Smooth muscle cell (in vitro differentiated cells): ENCODE results near the gene CELF2. TPM values are rescaled to one million over a fixed set of nuclear protein-coding genes. Genes with fewer than 3 reads are reported as not detected.

Source experiments
- DNase-seq: peaks from one replicate; lab custom pipeline; 2025; ENCODE audit not compliant: unreplicated experiment; lab: John Stamatoyannopoulos, UW
- H2AFZ ChIP-seq: fragments of 200-600 bp; sonication (generic); 2 replicates; pipeline ENCODE4 v1.6.0; 2016; ENCODE audit warnings: antibody characterized with exemption, low read depth, mild to moderate bottlenecking
- H3F3A ChIP-seq: fragments of 200-600 bp; sonication (generic); 2 replicates; pipeline ENCODE4 v1.6.0; 2017; ENCODE audit warnings: antibody characterized with exemption, low read depth
- H3K27ac ChIP-seq: fragments of 200-600 bp; sonication (generic); 2 replicates; pipeline ENCODE4 v1.5.1; 2016; ENCODE audit warnings: low read depth, mild to moderate bottlenecking
- H3K27me3 ChIP-seq: fragments of 200-600 bp; sonication (generic); 2 replicates; pipeline ENCODE4 v1.6.1; 2016; ENCODE audit warnings: low read depth, mild to moderate bottlenecking
- H3K36me3 ChIP-seq: fragments of 200-600 bp; sonication (generic); 2 replicates; pipeline ENCODE4 v1.5.1; 2016; ENCODE audit warnings: low read depth
- H3K4me1 ChIP-seq: fragments of 200-600 bp; sonication (generic); 2 replicates; pipeline ENCODE4 v1.5.1; 2016; ENCODE audit warnings: low read depth
- H3K4me2 ChIP-seq: fragments of 200-600 bp; sonication (generic); 2 replicates; pipeline ENCODE4 v1.6.0; 2016; ENCODE audit warnings: mild to moderate bottlenecking
- H3K4me3 ChIP-seq: fragments of 200-600 bp; sonication (generic); 2 replicates; pipeline ENCODE4 v1.5.1; 2016; ENCODE audit warnings: mild to moderate bottlenecking
- H3K79me2 ChIP-seq: fragments of 200-600 bp; sonication (generic); 2 replicates; pipeline ENCODE4 v1.6.0; 2016; ENCODE audit warnings: low read depth, mild to moderate bottlenecking
- H3K9ac ChIP-seq: fragments of 200-600 bp; sonication (generic); 2 replicates; pipeline ENCODE4 v1.6.0; 2016; ENCODE audit warnings: low read depth
- H3K9me3 ChIP-seq: fragments of 200-600 bp; sonication (generic); replicated peaks from 2 replicates; pipeline ENCODE4 v1.5.1; 2016; ENCODE audit warnings: low read depth
- H4K20me1 ChIP-seq: fragments of 200-600 bp; sonication (generic); 2 replicates; pipeline ENCODE4 v1.6.0; 2016; ENCODE audit warnings: low read depth
- WGBS: methylation state at CpG from one replicate; pipeline ENCODE4 v1.1.7; 2016; ENCODE audit warnings: low lambda C conversion rate; 5-methylcytosine and 5-hydroxymethylcytosine counted together
- polyA plus RNA-seq: library from polyadenylated mRNA; unstranded; fragments of >200 nt; fragmentation: Nextera tagmentation; extraction: Ambion mirVana; gene quantifications from 2 replicates; pipeline ENCODE4 v1.2.1, GENCODE V29; 2016
- total RNA-seq: library from RNA; depleted of rRNA; stranded (reverse); fragments of >200 nt; gene quantifications from 2 replicates; pipeline ENCODE4 v1.2.3, GENCODE V29; 2014
- TF ChIP-seq, protein P1 (sequence below): fragments of 200-600 bp; sonication (generic); IDR thresholded peaks from 2 replicates; pipeline ENCODE4 v1.5.1; 2017; ENCODE audit warnings: borderline replicate concordance, mild to moderate bottlenecking, antibody characterized with exemption; ENCODE audit not compliant: insufficient read depth, poor library complexity, severe bottlenecking

The CELF2 gene
- total and polyA plus RNA-seq, 2 experiments from 2014 or later: 3.0 to 4.7 TPM

DNA sequence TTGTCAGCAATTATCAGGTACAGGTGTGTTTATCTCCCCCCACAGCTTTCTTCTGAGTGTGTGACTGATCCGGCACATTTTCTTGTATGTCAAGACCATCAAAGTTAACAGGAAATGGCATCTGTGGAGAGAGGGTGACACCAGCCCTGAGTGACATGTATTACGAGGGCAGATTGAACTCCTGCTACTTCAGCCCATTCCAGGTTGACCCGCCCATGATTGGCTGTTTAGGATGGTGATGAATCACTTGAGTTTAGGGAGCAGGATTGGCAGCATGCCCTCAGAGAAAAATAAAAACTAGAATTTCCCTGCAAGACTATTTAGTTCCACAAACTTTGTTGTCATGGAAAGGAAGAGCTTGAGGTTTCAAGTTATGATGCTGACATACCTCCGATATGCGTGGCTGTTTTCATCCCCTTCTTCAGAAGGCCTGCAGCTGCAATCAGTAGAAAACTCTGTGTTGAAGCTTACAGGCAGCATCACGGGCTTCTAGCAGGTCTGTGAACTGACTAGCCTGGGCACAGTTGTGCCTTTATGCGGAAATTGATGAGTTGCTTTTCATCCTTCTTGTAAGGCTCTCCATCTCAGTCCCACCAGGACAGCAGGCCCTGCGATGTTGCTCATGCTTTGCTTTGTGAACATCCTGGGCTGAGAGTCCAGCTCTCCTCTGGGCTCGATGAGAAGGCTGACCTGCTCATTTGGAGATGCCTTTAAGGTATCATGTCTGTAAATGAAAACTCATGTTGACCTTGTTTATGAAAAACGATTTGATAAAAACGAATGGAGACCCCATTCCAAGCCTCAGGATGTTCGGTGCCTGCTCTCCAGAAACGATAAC lies 8.0 kb upstream of the CELF2 start:
- Histone ChIP-seq H3K36me3 (no peaks in the 10 kb centered on the region), H4K20me1 (no peaks in the 10 kb centered on the region), H3K4me1 (peaks cover 15% of the 10 kb centered on the region), H3K79me2 (no peaks in the 10 kb centered on the region), H3K4me3 (no peak overlapping the region), H2AFZ (no peak overlapping the region), H3K9ac (no peak overlapping the region), H3K27me3 (peaks cover 35% of the 10 kb centered on the region), H3K9me3 (no peaks in the 10 kb centered on the region), H3F3A (no peaks in the 10 kb centered on the region), H3K4me2 (no peak overlapping the region), H3K27ac (no peak overlapping the region)
- 91% methylated on average over 13 of the region's 13 CpGs for WGBS
- TF ChIP-seq, protein P1, sequence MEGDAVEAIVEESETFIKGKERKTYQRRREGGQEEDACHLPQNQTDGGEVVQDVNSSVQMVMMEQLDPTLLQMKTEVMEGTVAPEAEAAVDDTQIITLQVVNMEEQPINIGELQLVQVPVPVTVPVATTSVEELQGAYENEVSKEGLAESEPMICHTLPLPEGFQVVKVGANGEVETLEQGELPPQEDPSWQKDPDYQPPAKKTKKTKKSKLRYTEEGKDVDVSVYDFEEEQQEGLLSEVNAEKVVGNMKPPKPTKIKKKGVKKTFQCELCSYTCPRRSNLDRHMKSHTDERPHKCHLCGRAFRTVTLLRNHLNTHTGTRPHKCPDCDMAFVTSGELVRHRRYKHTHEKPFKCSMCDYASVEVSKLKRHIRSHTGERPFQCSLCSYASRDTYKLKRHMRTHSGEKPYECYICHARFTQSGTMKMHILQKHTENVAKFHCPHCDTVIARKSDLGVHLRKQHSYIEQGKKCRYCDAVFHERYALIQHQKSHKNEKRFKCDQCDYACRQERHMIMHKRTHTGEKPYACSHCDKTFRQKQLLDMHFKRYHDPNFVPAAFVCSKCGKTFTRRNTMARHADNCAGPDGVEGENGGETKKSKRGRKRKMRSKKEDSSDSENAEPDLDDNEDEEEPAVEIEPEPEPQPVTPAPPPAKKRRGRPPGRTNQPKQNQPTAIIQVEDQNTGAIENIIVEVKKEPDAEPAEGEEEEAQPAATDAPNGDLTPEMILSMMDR: no peak
- no peak for DNase-seq

DNA sequence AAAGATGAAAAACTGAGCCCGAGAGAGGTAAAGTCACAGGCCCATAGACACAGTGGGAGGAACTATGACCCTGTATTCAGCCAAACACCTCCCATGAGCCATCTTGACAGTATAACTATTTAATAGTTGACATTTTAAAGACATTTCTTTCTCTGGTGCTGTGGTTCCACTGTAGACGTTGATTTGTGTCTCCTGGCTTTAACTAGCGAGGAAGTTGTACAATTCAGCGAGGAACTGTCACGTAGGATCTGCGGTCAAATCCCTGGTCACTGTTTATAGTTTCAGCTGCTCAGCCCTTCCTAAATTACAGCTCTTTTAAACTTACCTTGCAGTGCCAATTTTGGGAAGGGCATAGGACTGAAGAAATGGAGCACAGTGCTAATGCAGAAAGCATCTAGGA lies 7.1 kb upstream of the CELF2 start:
- Histone ChIP-seq H3K79me2 (no peaks in the 10 kb centered on the region), H3K27ac (no peak overlapping the region), H3K27me3 (peaks cover 37% of the 10 kb centered on the region), H3K9ac (no peak overlapping the region), H3K4me2 (no peak overlapping the region), H3K36me3 (no peaks in the 10 kb centered on the region), H3K9me3 (no peaks in the 10 kb centered on the region), H3K4me1 (peaks cover 19% of the 10 kb centered on the region), H2AFZ (no peak overlapping the region), H4K20me1 (no peaks in the 10 kb centered on the region), H3K4me3 (no peak overlapping the region), H3F3A (no peaks in the 10 kb centered on the region)
- TF ChIP-seq, protein P1: no peak
- 72% methylated on average over 6 of the region's 6 CpGs for WGBS
- no peak for DNase-seq

DNA sequence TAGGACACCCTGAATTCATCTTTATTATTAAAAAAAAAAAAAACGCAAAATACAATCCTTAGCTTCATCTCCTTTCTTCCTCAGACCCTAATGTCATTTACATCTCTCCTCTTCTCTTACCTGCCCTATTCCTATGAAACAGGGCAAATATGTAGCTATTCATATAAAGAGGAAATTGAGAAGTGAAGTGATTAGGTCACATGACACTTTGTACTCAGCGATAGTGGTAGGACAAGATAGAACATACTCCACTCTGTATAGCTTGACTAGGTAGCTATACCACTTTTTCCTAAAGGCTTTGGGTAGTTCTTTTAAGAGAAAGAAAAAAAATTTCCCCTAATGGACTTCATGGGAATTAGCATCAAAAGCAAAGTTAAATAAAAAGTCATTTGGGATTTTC lies 6.2 kb upstream of the CELF2 start:
- H3K9ac ChIP-seq: no peak overlapping the region
- peaks cover 37% of the 10 kb centered on the region for H3K27me3 ChIP-seq
- H2AFZ ChIP-seq: no peak overlapping the region
- H3K79me2 ChIP-seq: no peaks in the 10 kb centered on the region
- no peak overlapping the region for H3K4me3 ChIP-seq
- no peaks in the 10 kb centered on the region for H4K20me1 ChIP-seq
- no peak overlapping the region for H3K4me2 ChIP-seq
- peaks cover 12% of the 10 kb centered on the region for H3K4me1 ChIP-seq
- no peak overlapping the region for H3K27ac ChIP-seq
- 99% methylated on average over 2 of the region's 2 CpGs for WGBS
- H3F3A ChIP-seq: no peaks in the 10 kb centered on the region
- TF ChIP-seq, protein P1: no peak
- DNase-seq: no peak
- H3K36me3 ChIP-seq: no peaks in the 10 kb centered on the region
- H3K9me3 ChIP-seq: no peaks in the 10 kb centered on the region

DNA sequence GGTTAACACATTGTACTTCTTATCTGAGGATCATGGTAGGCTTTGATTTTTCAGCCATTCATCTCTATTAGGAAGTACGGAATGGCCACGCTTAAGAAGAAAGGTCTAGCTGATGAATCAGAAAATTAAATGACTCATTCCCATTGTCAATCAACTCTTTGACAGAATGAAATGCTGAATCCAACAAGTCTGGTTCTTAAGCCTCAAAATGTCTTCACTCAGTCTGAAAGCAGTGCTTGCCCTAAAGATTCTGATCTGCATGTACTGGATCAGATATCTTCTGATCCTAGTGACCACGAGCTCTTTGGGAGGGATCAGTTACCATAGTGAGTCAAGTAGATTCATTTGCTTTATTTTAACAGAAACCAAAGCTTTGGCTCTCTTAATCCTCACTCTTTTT lies 5.7 kb upstream of the CELF2 start:
- no peaks in the 10 kb centered on the region for H3K9me3 ChIP-seq
- H3K79me2 ChIP-seq: no peaks in the 10 kb centered on the region
- peaks cover 37% of the 10 kb centered on the region for H3K27me3 ChIP-seq
- WGBS: 17% methylated on average over 3 of the region's 3 CpGs
- DNase-seq: no peak
- H3K4me1 ChIP-seq: peaks cover 13% of the 10 kb centered on the region
- H3F3A ChIP-seq: no peaks in the 10 kb centered on the region
- H3K36me3 ChIP-seq: no peaks in the 10 kb centered on the region
- TF ChIP-seq, protein P1: no peak
- H2AFZ ChIP-seq: no peak overlapping the region
- H3K9ac ChIP-seq: no peak overlapping the region
- H3K4me2 ChIP-seq: no peak overlapping the region
- H3K27ac ChIP-seq: no peak overlapping the region
- no peak overlapping the region for H3K4me3 ChIP-seq
- no peaks in the 10 kb centered on the region for H4K20me1 ChIP-seq
